LNCAP (cell line): ENCODE results near the gene DNAH5.

ENCODE experiments used
- TF ChIP-seq, protein P1 (sequence below): fragments of 450-650 bp; IDR thresholded peaks from 2 replicates; pipeline ENCODE4 v1.5.1; 2017; ENCODE audit warnings: mild to moderate bottlenecking

Gene DNAH5

DNA sequence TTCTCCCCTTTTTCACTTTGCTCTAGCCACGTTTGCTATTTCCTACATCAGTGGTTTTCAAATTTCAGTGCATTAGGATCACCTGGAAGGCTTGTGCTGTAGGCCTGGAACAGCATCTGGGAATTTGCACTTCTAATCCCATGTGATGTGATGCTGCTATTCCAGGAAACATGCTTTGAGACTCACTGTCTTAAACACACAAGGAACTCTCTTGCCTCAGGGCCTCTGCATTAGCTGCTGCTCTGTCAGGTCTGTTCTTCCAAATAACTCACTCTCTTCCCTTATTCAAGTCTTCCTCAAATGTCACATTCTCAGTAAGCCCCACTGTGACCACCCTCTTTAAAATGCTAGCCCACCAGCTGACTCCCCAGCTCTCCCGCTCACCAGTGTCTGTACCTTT is 204.0 kb downstream of the DNAH5 start:
- TF ChIP-seq, protein P1, sequence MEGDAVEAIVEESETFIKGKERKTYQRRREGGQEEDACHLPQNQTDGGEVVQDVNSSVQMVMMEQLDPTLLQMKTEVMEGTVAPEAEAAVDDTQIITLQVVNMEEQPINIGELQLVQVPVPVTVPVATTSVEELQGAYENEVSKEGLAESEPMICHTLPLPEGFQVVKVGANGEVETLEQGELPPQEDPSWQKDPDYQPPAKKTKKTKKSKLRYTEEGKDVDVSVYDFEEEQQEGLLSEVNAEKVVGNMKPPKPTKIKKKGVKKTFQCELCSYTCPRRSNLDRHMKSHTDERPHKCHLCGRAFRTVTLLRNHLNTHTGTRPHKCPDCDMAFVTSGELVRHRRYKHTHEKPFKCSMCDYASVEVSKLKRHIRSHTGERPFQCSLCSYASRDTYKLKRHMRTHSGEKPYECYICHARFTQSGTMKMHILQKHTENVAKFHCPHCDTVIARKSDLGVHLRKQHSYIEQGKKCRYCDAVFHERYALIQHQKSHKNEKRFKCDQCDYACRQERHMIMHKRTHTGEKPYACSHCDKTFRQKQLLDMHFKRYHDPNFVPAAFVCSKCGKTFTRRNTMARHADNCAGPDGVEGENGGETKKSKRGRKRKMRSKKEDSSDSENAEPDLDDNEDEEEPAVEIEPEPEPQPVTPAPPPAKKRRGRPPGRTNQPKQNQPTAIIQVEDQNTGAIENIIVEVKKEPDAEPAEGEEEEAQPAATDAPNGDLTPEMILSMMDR, result no peak

DNA sequence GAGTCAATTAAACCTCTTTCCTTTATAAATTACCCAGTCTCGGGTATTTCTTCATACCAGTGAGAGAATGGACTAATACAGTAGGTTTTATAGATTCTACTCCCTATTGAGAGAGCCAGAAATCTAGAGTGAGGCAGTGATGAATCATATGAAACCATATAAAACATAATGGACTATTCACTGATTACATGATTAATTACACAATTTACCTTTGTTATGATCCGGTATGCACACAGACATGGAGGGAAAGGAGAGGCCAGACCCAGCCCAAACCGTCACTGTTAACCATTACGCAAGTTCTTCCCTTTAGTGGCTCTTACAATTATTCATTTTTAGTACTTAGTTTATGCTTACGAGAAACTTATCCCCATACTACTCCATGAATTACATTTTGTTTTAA is 205.0 kb downstream of the DNAH5 start:
- TF ChIP-seq, protein P1, result no peak

DNA sequence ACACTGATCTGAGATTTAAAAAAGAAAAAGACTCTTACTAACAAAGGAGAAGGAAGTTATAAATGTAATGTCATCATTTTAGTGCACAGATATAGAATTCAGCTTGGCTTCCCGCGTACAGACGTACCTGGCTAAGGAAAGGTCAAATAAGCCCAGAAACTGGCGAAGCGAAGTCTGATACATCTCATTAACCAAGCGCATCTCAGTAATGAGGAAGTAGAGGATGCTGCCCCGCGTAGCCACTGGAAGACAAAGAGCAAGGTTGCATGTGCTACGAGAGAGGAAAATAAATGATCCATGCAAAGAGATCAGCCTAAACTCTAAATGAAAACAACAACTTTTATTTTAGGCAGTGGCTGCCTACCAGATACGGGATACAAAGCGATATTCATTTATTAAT is 208.8 kb downstream of the DNAH5 start:
- TF ChIP-seq, protein P1, result no peak

DNA sequence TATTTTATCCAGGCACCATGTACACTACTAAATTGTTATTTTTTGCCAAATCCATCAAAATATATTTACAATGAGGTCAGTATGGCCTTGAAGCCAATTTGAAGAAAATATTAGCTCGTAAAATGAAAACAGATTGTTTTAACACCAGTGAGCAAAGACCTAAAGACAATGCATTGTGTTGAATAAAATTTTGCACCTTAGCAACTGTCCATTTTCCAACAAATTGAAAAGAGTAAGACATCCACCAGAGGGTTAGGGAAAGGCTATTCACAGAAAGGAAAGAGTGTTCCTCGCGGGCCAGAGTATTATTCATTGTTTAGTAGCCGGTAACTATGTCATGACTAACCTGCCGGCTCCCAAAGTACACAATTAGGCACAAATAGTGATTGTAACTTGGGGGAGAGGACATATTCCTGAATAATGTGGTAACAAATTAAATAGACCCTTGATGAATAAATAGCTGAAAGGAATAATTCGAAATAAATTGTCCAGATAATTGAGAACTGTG is 213.3 kb downstream of the DNAH5 start:
- TF ChIP-seq, protein P1, result no peak

DNA sequence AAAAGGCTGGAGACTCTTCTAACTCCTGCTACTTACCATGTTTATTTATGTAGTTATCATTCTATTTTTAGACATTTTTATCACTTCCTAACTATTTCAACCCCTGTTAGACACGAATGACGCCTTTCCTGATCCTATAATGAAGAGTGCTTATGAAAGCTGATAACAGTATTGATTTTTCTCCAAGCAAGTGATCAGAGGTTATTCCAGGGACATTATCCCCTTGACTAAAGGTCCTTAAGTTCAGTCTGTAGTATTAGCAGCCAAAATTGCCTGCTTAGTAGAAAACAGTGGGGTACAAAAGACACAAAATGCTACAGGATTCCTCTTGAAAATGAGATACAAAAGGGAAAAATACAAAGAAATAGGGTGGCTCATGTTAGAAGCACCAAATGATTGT is 235.6 kb downstream of the DNAH5 start:
- TF ChIP-seq, protein P1, result no peak

DNA sequence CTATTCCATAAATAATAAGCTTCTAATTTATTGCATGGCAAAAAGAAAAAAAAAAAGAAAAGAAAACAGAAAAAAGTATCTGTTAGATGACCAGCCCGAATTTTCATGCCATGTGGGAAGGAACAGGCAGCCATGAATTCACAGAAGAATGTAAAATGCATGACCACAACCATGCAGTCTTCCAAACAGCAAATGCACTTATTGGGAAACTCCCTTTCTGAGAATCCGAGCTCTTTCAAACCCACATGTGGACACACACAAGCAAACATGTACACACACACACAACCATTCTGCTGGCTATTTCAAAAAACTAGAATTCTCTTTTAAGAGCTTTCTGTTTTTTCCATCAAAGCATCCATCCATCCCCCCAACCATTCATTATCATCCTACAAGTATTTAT is 236.1 kb downstream of the DNAH5 start:
- TF ChIP-seq, protein P1, result no peak

DNA sequence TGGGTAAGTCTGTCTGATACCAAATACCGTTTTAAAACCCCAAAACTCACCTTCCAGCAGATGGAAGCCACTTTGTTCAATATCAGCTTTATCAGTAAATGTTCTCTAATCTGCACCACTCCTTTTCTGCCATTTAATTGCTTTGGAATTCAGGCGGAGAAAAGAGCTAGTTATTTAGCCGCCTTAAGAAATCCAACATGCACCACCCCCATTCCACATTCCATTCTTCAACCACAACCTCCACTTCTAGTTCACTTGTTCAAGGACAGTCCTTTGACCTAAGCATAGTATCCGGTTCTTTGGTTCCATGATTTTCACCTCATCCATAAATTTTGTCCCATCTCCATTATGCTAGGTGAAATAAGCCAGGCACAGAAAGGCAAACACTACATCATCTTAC is 240.1 kb downstream of the DNAH5 start:
- TF ChIP-seq, protein P1, result no peak

DNA sequence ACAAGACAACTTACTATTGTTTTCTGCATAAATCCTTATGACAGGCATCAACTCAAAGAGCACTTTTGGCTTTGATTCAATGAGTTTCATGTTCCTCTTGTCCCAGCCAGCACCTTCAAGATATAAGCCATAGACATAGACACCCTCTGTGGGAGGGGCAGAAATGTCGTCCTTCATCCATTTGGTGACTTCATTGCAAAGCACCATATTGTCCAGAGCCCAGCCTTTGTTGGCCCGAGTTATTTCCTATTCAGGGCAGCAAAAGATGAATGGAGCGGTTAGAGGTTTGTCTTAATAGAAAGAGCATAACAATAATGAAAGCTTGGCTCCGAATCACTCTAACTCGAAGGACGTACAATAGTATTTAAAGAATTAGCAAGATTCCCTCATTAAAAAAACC is 243.9 kb downstream of the DNAH5 start:
- TF ChIP-seq, protein P1, result no peak
